DMS153 treated with DMSO at 0.1 percent for 48 hours (cell line): ENCODE results near the gene THSD4.

ENCODE experiments used
- DNase-seq: peaks from one replicate; lab custom pipeline; 2025; ENCODE audit not compliant: unreplicated experiment; lab: John Stamatoyannopoulos, UW

The THSD4 gene

DNA sequence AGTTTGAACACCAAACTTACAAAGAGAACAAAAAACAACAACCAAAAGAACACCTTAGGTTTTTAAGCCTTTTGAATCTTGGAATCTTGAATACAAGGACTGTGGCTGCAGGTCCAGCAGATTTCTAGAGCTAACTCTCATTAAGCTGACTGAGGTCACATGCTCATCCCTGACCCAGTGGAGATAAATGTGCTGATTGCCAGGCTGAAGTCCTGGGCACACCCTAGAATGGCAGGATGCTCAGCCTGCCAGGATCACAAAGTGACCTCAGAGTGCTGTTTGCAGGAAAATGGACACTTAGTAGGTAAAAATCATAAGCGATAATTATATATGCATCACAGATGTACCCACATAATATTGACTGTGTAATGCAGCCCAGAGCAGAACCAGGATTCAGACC, 449.7 kb downstream of the THSD4 start:
- DNase-seq: no peak

DNA sequence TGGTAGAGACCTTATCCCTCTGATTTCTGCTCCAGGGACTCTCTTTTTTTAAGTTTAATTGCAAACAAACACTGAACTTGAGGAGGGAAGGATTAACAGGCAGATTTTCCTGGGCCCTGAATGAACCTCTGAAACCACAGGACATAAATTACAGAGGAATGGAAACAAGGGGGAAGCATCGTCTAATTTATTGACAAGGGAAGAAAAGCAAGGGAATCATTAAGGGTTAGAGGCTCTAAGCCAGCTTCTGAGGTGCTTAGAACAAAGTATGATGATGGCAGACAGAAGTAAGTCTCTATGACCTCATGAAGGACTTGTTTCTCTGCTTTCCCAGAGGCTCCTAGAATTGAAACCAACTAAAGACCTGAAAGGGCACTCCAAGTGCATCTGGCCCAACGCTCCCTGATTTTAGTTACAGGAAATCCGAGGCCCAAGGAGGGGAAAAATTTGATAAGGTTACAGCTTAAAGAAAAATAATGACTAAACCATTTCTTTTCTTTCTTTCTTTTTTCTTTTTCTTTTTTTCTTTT, 450.4 kb downstream of the THSD4 start:
- DNase-seq: no peak

DNA sequence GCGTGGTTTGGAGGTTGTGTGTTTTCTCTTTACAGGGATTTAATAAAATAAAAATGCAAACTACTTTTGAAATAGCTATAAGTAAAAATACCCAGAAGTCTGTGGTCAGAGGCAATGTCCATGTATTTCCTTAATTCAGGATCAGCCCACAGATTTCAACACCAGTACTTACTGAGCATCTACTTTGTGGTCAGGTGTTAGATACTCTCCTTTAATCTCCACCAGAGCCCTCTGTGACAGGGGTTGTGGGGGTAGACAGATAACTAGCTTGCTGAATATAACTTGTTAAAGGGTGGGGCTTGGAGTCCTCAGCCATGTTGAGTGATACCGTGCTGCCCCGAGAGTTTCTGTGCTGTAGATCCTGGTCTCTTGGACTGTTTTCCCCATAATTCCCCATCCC, 451.0 kb downstream of the THSD4 start:
- DNase-seq: no peak

DNA sequence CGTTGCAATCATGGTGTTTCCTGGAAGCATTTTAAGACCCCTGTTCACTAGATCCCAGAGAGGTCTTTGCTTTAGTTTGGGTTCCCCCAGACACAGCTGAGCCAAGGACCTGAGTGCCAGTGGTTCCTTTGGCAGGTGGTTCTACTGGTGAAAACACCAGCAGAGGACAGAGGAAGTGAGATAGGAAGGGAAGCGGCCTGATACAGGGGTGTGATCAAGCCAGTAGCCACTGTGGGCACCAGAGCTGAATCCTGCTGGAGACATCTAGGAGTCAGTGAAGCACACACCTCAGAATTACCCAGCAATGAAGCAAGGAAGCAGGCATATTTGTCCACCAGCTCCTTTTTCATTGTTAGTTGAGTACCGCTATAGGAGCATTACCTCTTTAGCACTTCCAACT, 451.9 kb downstream of the THSD4 start:
- no peak for DNase-seq

DNA sequence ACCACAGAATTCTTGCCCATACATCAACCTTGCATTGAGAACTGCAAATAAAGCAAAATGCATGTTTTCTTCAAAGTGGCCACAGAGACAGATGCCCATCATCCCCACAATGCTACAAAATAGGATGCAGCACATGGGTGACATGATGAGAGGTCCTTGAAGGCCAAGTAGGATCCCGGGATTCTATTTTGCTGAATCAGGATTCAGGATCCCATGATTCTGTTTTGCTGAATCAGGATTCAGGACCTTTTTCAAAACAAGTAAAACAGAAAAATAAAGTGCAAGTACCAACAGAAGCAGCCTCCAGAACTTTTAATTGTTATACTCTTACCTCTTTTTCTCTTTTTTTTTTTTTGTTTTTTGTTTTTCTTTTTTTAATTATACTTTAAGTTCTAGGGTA, 453.0 kb downstream of the THSD4 start:
- no peak for DNase-seq

DNA sequence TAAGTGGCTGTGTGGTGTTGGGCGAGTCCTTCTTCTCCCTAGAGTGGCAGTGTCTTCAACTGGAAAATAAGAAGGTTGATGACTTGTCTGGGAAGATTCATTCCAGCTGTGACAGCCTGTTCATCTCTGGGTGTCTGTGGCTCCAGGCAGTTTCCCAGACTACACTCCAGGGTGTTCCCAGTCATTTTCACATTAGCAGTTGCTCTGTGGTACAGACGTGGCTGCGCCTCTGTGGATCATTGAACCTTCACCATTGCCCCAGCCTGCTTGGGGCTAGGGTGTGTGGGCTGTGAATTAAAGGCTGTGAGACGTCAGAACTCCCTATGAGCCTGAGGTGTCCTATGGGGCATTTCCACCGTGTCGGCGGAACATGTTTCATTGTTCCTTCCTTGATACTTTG, 455.5 kb downstream of the THSD4 start:
- DNase-seq: no peak

DNA sequence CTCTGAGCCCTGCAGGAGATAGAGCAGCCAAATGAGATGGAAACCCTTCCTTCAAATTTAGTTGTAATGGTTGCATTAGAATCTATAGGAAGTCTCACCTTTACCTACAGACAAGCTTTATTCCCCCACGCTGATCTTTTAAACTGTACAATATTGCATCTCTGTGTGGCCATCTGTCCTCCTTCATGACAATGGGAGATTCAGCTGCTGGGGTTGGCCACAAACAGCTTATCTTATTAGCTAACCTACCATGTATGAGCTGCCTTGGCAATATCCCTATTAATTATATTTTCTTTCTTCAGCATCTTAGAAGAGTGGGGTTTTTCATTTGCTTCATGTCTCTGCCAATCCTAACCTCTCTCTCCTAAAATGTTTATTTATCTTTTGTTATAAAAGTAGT, 456.4 kb downstream of the THSD4 start:
- no peak for DNase-seq

DNA sequence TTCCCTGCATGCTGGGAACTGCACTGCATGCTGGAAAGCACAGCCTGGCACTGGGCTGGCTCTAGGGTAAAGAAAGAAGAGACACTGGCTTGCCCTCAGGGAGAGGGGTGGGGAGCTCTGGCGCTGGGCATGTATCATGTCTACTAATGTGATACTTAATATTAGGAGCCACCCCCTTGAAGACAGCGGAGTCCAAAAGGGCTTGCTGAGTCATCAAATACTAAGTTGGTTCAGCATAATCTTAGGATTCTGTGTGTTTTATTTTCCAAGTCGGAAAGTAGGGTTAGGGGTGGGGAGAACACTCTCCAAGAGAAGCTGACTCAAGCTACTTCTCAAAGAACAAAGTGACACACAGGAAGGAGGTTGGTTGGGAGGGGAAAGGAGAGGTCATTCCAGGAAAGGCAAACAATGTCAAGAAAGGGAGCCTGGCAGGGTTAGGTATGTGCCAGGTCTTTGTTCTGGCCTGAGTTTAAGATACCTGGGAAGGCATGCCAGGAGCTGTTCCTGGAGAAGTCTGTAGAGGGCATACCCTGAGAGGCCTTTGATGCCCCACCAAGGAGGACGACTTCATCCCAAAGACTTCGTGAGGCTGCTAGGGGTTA, 457.3 kb downstream of the THSD4 start:
- no peak for DNase-seq

DNA sequence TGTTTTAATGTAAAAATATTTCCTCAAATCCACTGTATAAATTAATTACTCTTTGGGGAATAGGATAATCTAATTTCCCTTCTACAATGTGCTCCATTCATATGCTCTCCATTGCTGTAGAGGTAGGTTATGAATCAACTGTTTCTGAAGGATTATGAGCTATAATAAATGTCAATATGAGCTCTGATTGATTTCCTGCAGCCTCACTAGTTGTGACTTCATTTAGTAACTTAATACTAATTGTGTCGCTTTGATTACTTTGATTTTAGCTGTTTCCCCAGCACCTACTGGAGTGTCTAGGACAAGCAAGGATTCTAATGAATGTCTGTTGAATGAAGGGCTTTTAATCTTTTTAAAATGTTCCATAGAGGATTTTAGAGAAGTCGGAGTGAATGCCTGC, 458.3 kb downstream of the THSD4 start:
- no peak for DNase-seq

DNA sequence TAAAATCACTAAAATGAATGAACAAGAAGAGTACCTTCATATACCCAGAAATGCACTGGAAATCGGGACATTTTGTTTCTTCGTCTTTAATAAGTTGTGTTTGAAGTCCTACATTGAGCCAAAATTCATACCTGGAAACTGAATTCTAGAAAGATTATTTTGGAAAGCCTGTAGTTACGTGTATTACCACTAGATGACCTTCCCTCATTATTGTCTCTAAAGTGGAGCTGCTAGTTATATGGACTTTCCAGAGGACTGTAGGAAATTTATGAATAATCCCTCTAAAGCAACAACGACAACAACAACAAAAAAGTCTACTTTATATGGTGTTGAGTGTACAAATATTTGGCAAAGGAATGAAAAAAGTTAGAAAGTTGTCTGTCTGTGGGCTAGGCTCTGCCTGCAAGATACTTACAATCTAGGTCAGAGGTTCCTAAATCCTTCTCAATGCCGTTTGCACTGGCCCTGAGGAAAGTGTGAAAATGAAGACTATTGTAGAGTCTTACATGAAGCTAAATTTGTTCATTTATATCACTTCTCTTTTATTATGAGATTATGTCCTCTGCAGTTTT, 460.3 kb downstream of the THSD4 start:
- DNase-seq: no peak

DNA sequence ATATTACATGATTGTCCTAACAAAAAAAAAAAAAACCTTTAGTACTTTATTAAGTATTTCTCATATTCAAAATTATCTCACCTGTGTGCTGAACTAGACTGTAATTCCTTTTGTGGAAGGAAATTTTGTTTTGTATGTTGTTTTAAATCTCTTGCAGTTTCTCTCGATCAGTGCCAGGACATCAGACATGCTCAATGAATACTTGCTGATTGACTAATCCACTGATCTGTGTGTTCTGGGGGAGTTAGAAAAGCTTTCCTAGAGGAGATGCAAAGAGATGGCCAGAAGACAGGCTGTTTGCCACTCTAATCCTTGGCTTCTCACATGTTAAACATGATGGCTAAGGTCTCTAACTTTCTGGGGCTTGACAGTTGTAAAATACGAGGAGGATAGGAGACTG, 461.8 kb downstream of the THSD4 start:
- DNase-seq: no peak

DNA sequence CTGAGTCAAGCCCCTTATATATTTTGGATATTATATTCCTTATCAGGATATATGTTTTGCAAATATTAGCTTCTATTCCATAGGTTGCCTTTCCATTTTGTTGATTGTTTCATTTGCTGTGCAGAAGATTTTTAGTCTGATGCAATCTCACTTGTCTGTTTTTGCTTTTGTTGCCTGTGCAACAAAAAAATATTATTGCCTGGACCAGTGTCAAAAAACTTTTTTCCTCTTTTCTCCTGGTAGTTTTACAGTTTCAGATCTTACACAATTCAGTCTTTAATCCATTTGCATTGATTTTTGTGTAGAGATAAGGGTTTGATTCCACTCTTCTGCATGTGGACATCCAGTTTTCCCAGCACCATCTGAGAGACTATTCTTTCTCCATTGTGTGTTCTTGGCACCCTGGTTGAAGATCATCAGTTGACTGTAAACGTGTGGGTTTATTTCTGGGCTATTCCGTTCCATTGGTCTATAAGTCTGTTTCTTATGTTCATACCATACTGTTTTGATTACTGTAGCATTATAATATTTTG, 466.2 kb downstream of the THSD4 start:
- DNase-seq: no peak

DNA sequence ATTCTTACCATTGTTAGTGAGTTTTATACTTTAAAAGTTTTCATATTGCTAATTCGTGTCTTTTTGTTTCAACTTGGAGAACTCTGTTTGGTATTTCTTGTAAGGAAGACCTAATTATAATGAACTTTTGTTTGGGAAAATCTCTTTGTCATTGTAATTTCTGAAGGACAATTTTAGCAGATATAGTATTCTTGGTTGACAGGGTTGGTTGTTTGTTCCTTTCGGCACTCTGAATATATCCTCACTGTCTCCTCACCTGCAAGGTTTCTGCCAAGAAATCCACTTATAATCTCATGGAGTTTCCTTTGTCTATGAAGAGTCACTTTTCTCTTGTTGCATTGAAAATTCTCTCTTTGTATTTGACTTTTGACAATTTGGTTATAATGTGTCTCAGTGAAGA, 469.9 kb downstream of the THSD4 start:
- DNase-seq: no peak

DNA sequence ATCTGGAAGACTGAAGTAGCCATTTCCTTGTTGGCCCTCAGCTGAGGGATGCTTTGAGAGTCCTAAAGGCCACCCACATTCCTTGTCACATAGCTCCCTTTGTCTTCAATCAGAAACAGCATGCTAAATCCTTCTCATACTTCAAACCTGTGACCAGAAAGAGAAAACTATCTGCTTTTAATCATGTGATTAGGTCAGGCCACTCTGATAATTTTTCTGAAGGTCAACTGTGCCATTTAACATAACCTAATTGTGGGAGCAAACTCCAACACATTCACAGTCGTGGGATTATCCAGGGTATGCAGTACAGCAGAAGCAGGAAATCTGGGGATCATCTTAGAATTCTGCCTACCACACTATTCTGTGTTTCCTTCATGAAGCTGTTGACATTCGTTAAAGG, 471.2 kb downstream of the THSD4 start:
- no peak for DNase-seq

DNA sequence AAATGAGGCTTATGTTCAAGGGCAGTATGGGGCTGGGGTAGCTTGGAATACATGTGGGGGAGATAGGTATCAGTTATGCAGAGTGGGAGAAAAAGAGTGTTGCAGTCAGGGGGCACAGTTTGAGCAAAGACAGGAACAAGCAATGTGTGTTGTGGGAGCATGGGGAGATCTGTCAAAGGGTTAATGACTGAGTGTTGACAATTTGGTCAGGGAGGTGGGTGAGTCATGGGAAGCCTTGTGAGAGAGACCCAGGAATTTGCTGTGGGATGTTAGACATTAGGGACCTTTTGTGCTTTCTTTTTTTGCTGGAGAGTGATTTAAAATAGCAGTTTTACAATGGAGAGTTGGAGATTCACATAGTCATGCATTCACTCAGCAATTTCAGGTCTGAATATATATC, 473.5 kb downstream of the THSD4 start:
- DNase-seq: no peak

DNA sequence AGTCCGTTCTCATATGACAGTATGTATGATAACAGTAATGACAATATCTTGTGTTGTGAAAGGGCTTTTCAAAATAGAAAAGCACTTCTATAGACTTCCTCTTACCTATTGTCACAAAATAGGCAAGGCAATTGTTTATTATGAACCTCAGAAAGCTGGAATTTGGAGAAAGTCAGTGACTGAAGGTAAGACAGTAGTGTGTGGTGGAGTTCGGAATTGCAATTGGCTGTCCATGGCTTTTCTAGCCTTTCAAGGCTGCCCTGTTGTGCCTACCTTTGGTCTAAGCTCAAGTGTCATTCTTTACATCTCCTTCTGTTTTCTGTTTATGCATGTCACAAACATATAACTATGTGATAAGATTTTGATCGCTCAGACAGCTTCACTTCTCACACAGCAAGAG, 475.8 kb downstream of the THSD4 start:
- no peak for DNase-seq

DNA sequence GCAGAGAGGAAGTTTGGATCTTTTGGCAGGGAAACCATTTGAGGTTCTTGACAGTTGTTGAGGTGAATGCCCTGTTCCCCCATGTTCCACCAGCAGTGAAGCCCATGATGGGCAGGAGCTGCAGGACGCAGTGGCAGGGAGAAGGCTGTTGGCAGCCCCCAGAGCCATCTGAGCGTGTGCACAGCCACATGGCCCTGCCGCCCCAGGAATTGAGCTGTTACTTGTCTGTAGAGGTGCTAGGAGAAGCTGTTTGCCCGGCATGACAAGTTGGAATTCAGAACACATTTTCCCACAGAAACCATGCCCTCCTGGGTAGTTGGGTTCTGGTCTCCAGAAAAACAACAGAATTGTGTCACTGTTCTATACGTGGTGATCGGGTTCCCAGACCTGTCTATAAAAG, 476.9 kb downstream of the THSD4 start:
- no peak for DNase-seq

DNA sequence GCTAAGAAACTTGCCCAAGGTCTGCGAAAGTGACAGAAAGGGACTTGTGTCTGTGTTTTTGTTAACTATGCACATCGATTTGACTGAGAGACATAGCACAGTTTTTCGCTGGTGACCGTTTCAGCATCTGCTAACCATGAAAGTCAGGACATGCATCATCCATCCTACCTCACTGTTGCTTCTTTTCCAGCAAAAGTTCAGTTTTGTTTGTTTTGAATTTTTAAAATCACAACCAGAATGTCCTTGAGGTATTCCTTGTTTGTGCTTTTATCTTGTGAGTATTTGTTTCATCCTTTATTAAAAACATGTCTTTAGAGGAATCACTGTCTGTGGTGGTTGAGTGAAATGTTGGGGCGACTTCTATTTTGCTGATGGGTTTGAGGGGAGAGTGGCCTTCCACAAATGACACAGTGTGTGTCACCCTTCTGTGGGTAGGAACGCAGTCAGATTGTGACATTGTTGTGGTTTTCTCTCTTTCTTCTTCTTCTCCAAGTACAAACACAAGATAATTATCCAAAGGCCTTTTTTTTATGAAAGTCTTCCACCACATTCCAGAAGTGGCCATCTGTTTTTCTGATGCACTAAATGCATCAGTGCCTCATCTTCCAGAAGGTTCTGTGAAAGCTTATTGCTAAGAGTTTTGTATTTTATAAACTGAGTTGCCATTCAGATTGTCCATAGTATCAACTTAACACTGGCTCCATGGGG, 480.7 kb downstream of the THSD4 start:
- no peak for DNase-seq

DNA sequence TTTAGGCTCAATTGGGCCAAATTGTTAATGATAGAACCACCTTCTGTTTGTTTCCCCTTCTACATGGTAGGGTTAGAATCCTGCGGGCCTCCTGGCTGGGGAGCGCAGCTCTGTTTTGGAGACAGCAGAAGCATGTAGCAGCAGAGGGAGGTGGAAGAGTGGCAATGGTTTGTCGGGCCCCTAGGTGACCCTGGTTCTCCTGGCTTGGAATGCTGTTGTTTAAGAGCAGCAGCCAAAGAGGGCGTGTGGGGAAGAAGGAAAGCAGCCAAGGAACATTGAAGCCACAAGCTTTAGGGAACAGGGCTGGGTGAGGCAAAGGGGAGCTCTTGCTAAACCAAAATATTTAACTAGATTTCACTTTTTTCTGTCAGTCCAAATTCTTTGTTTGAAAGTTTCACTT, 481.4 kb downstream of the THSD4 start:
- no peak for DNase-seq

DNA sequence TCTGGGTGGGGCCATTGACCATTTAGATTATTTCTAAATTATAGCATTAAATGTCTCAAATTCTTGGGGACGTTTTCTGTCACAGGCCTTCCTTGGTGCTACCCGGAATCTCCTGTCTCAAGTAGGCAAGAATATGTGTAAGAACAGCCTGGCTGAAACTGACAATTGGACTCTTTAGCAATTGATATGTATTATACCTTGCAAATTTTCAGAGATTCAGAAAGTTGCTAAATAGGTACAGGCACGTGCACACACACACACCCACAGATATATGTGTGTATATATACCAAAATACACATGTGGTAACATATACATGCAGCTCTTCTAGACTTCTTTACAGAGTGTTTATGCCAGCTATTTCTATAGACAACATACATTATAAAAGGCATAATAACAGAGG, 481.9 kb downstream of the THSD4 start:
- no peak for DNase-seq

DNA sequence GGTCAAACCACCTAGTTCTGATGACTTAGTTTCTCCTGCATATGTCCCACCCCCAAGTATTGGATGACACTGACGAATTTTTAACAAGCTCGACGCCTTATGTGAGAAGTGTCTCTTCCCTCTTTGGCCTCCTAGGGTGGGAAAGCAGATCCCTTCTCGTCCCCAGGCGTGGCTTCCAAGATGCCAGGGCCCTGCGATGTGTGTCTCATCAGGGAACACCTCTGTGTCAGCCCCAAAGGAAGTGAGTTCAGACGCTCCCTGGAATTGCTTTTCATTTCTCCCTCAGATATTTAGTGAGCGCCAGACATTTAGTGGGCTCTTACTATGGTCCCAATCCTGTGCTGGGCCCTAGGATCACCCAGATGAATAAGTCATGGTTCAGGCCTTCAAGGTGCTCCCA, 482.4 kb downstream of the THSD4 start:
- no peak for DNase-seq

DNA sequence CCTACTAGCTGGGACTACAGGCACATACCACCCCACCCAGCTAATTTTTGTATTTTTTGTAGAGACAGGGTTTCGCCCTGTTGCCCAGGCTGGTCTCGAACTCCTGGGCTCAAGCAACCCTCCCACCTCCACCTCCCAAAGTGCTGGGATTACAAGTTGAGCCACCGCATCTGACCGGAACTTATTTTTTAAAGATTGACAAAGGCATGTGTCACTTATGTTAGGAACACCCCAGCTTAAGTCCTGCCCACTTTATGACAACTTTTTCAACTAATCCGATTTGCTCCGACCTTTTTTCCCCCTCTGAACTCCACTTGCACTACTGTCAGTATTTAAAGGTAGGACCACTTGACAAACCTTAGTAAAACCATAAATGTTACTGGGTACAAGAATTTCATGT, 483.5 kb downstream of the THSD4 start:
- DNase-seq: no peak
